HG02852 (cell line): ENCODE measurements around the gene SSX4.
"Not testable (repeated sequence)": the region's sequence is repeated elsewhere in the genome, so short reads cannot be mapped to it uniquely, and the experiment has no call there.

Experiments
- ATAC-seq: cut with Tn5 transposase; IDR thresholded peaks from one replicate; pipeline ENCODE4 v1.9.1; 2021; ENCODE audit warnings: mild to moderate bottlenecking, moderate library complexity; ENCODE audit not compliant: unreplicated experiment

SSX4 gene

GRCh38 chrX:48383239-48383638 lies at the start of gene SSX4:
TSS of gene SSX4 (plus strand) at chrX:48383539. CDS start at chrX:48384054, 515 bp downstream.
- not testable (repeated sequence) for ATAC-seq

GRCh38 chrX:48346059-48346458 lies 37.3 kb upstream of the SSX4 start:
- not testable (repeated sequence) for ATAC-seq

GRCh38 chrX:48356315-48357094 lies 26.8 kb upstream of the SSX4 start, which contains the start of gene SSX3:
TSS of gene SSX3 (minus strand) at chrX:48356703. CDS start at chrX:48355249, 1,454 bp downstream.
- ATAC-seq, result not testable (repeated sequence)

DNA sequence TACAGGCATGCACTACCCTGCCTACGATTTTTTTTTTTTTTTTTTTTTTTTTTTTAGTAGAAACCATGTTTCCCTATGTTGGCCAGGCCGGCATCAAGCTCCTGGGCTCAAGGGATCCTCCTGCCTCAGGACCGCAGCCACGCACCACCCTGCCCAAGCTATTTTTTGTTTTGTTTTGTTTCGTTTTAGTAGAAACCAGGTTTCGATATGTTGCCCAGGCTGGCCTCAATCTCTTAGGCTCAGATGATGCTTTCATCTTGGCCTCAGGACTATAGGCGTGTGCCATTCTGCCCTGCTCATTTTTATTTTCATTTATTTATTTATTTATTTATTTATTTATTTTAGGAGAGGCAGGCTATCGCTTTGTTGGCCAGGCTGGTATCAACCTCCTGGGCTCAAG lies 25.7 kb upstream of the SSX4 start:
- ATAC-seq, result no peak

GRCh38 chrX:48359281-48359680 lies 24.1 kb upstream of the SSX4 start:
- not testable (repeated sequence) for ATAC-seq

DNA sequence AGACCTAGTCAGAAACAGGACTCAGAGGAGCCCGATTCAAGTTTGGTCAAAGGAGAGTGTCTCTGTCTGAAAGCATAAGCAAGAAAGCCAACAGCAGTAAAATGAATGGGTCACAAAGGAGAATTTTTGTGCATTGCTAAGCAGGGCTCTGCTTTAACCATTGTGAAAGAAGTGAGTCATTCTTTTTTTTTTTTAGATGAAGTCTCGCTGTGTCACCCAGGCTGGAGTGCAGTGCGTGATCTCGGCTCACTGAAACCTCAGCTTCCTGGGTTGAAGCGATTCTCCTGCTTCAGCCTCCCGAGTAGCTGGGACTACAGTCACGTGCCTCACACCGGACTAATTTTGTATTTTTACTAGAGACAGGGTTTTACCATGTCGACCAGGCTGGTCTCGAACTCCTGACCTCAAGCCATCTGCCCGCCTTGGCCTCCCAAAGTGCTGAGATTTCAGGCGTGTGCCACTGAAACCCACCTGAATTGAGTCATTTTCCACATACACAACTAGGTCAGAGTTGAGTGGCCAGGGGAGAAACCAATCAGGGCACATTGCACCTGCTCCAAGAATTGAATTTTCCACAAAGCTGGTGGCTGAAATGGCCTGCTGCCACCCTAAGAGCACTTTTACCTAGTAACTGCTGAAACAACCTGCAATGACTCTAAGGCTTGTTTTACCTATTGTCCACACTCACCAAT lies 15.5 kb upstream of the SSX4 start:
- ATAC-seq, result not testable (repeated sequence)

GRCh38 chrX:48370408-48370807 lies 12.9 kb upstream of the SSX4 start:
- ATAC-seq, result not testable (repeated sequence)

- not testable (repeated sequence) for ATAC-seq
These were observed 13.6 kb downstream of the SSX4 start for GRCh38 chrX:48396931-48397330.

DNA sequence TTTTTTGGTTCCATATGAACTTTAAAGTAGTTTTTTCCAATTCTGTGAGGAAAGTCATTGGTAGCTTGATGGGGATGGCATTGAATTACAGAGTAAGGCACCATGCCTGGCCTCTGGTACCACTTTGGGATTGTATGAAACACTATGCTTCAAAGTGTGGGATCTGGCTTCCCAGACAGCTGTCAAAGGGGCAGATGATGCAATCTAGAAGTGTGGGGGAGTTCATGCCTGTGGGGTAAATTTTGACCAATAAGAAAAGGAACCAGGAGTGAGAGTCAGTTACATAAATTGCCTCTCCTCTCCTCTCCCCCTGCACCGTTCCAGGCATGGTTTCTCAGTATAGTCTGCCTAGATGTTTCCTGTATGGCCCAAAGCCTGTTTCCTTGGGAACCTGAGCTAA lies 14.5 kb downstream of the SSX4 start:
- ATAC-seq, result not testable (repeated sequence)

GRCh38 chrX:48411860-48412259 lies 28.5 kb downstream of the SSX4 start, which contains the start of gene SSX4B:
TSS of gene SSX4B (minus strand) at chrX:48411960. CDS start at chrX:48411372, 588 bp downstream.
- ATAC-seq, result not testable (repeated sequence)

- ATAC-seq, result not testable (repeated sequence)
These were observed 43.8 kb downstream of the SSX4 start for GRCh38 chrX:48427027-48427716.

- ATAC-seq, result not testable (repeated sequence)
These were observed 46.3 kb downstream of the SSX4 start for GRCh38 chrX:48429606-48430005.

- not testable (repeated sequence) for ATAC-seq
These were observed 46.8 kb downstream of the SSX4 start for GRCh38 chrX:48430166-48430565.

GRCh38 chrX:48433713-48434112 lies 50.4 kb downstream of the SSX4 start:
- not testable (repeated sequence) for ATAC-seq
